GM18499 (cell line): ENCODE measurements around the gene TANC2.

Source experiments
- ATAC-seq: cut with Tn5 transposase; IDR thresholded peaks from one replicate; pipeline ENCODE4 v1.9.1; 2021; ENCODE audit warnings: moderate number of reproducible peaks; ENCODE audit not compliant: insufficient read depth, unreplicated experiment

TANC2 gene

DNA sequence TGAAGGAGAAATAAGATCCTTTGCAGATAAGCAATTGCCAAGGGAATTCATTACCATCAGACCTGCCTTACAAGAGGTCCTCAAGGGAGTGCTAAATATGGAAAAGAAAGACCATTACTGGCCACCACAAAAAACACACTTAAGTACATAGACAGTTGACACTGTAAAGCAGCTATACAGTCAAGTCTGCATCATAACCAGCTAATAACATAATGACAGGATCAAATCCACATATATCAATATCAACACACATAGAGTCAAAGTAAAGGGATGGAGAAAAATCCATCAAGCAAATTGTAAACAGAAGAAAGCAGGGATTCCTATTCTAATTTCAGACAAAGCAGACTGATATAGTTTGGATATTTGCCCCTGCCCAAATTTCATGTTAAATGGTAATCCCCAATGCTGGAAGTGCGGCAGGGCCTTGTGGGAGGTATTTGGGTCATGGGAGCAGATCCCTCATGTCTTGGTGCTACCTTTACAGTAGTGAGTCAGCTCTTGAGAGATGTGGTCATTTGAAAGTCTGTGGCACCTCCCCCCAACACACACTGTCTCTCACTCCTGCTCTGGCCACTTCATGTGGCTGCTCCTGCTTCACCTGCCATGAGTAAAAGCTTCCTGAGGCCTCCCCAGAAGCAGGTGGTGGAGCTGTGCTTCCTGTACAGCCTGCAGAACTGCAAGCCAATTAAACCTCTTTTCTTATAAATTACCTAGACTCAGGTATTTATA, 32.8 kb downstream of the TANC2 start:
- no peak for ATAC-seq

DNA sequence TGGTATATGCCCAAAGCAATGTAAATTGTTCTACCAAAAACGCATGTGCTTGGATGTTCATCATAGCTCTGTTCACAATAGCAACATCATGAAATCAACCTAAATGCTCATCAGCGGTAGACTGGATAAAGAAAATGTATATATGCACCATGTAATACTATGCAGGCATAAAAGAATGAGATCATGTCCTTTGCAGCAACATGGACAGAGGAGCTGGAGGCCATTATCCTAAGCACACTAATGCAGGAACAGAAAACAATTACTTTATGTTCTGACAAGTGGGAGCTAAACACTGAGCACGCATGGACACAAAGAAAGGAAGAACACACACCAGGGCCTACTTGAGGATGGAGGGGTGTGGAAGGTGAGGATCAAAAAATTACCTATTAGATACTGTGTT, 33.7 kb downstream of the TANC2 start:
- ATAC-seq = no peak

DNA sequence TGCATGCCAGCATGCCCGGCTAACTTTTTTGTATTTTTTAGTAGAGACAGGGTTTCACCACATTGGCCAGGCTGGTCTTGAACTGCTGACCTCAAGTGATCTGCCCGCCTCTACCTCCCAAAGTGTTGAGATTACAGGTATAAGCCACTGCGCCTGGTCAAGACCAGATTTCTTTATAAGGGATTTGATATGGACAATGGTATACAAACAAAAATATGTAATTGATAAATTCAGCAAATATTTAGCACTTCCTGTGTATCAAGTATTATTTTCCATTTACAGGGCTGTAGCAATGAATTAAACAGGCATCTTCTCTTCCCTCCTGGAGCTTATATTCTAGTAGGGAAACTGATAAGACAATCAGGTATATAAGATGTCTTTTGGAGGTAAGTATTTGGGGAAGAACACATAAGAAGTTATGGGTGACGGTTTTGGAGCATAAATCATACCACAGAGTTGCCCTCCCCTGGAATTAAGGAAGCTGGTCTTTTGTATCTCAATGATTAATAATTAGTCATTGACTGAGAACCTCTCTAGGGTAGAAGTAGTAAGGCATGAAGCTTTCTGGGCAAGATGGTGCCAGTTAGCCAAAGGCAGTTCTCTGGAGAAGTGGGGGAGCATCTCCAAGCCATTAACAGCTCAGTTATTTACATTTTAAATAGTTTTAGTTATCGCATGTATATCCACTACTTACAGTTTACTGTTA, 35.8 kb downstream of the TANC2 start:
- ATAC-seq = no peak

DNA sequence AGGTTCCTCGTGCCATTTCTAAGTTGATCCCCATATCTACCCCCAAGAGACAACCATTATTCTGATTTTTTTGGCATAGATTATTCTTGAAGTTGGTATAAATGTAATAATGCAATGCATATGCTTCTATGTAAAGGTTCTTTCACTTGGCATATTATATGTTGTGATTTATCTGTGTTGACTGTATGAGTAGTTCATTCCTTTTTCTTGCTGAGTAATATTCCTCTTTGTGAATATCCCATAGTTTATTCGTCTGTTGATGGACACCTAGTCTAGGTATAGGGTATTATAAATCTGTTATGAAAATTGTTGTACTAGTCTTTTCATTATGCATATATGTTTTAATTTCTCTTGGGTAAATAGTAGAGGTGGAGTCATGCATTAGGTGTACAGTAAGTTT, 36.6 kb downstream of the TANC2 start:
- ATAC-seq = no peak

DNA sequence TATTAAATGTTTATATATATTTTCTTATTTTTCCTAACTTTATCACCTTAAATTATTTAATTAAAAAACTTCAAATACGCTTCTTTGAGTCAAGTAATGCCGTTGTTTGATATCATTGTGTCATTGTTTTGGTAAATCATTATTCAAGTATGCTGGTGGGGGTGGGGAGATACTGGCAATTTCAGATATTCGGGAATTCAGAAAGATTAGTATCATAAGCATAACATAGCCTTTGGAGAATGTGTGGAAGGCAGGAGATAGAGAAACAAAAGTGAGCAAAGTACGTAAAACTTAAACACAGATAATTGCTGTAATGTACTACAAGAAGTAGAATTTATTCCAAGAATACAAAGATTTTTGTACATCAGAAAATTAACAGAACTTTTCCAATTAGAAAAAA, 49.8 kb downstream of the TANC2 start:
- ATAC-seq = no peak
